GM12878 (cell line): ENCODE data around the gene MSL3B.

Experiments used
- ATAC-seq: fragments of 200-7000 bp; cut with Tn5 transposase; 3 replicates; pipeline ENCODE4 v1.9.1; 2020; ENCODE audit warnings: mild to moderate bottlenecking, moderate library complexity
- BruUV-seq: library from RNA; stranded (reverse); fragments of 400-500 nt; replicated peaks from 2 replicates; lab custom pipeline; 2021; lab: Mats Ljungman, UMichigan
- CTCF ChIA-PET: fragments of 300-600 bp; sonication (Branson Sonifier 250); formaldehyde crosslinking; extraction: SDS; loops from one replicate; lab custom pipeline; 2021; ENCODE audit warnings: inconsistent platforms; lab: Yijun Ruan, JAX
- POLR2A ChIA-PET: fragments of 350-600 bp; formaldehyde crosslinking; extraction: SDS; loops from one replicate; lab custom pipeline; 2021; ENCODE audit warnings: inconsistent platforms; lab: Charles Lee
- RAD21 ChIA-PET: fragments of 300-600 bp; sonication (Branson Sonifier 250); formaldehyde crosslinking; loops from one replicate; lab custom pipeline; 2023; ENCODE audit warnings: antibody characterized with exemption; ENCODE audit not compliant: unreplicated experiment; lab: Charles Lee
- SMC1A ChIA-PET: fragments of 300-600 bp; sonication (Branson Sonifier 250); formaldehyde crosslinking; loops from one replicate; lab custom pipeline; 2023; ENCODE audit not compliant: unreplicated experiment, uncharacterized antibody; lab: Charles Lee
- DNase-seq: peaks from one replicate; pipeline ENCODE4 v3.0.0-alpha.2; 2011; ENCODE audit warnings: low read depth, low spot score
- FAIRE-seq: peaks from 3 replicates; lab custom pipeline; 2011; peaks lifted over from hg19 to GRCh38; lab: Jason Lieb, UNC
- H2AFZ ChIP-seq: 2 replicates; pipeline ENCODE4 v1.6.0; 2011; ENCODE audit warnings: low read depth, low read length, control low read depth; ENCODE audit not compliant: control insufficient read depth
- H3K27ac ChIP-seq: 2 replicates; pipeline ENCODE4 v1.5.1; 2011; ENCODE audit warnings: control low read depth; ENCODE audit not compliant: control insufficient read depth, insufficient read depth
- H3K27me3 ChIP-seq, 2 experiments: replicated peaks in 1 of 2; 2 replicates each; pipeline versions ENCODE4 v1.6.0 to v1.6.1; 2011; ENCODE audit warnings: low read length in 1 of 2; ENCODE audit not compliant: control insufficient read depth in 2 of 2, insufficient read depth in 2 of 2
- H3K36me3 ChIP-seq, 2 experiments: 2 replicates each; pipeline ENCODE4 v1.5.1; 2011; ENCODE audit warnings: low read length in 1 of 2; ENCODE audit not compliant: control insufficient read depth in 2 of 2, insufficient read depth in 2 of 2
- H3K4me1 ChIP-seq: 2 replicates; pipeline ENCODE4 v1.6.1; 2011; ENCODE audit warnings: mild to moderate bottlenecking, low read length, moderate library complexity, mixed read lengths; ENCODE audit not compliant: control insufficient read depth, insufficient read depth
- H3K4me2 ChIP-seq: 2 replicates; pipeline ENCODE4 v1.6.0; 2011; ENCODE audit warnings: control low read depth; ENCODE audit not compliant: control insufficient read depth, insufficient read depth
- H3K4me3 ChIP-seq: fragments of 200-600 bp; sonication (generic); 2 replicates; pipeline ENCODE4 v1.5.1; 2016
- H3K79me2 ChIP-seq: 2 replicates; pipeline ENCODE4 v1.6.0; 2011; ENCODE audit warnings: low read length; ENCODE audit not compliant: control insufficient read depth, insufficient read depth
- H3K9ac ChIP-seq: 2 replicates; pipeline ENCODE4 v1.8.0; 2011; ENCODE audit warnings: low read length, control low read depth, mixed read lengths; ENCODE audit not compliant: control insufficient read depth, insufficient read depth
- H3K9me3 ChIP-seq: replicated peaks from 3 replicates; pipeline ENCODE4 v1.5.1; 2011; ENCODE audit warnings: mild to moderate bottlenecking, low read length; ENCODE audit not compliant: control insufficient read depth, insufficient read depth
- H4K20me1 ChIP-seq: 2 replicates; pipeline ENCODE4 v1.6.0; 2011; ENCODE audit not compliant: control insufficient read depth, insufficient read depth
- BCL11A ChIP-seq: IDR thresholded peaks from 2 replicates; pipeline ENCODE4 v1.6.1; 2011; ENCODE audit warnings: low read depth, low read length
- HDAC6 ChIP-seq: fragments of 200-600 bp; sonication (generic); IDR thresholded peaks from one replicate; pipeline ENCODE4 v1.8.0; 2017; ENCODE audit warnings: antibody characterized with exemption; ENCODE audit not compliant: unreplicated experiment
- MEF2B ChIP-seq: fragments of 450-650 bp; IDR thresholded peaks from 2 replicates; pipeline ENCODE4 v1.6.1; 2018; ENCODE audit warnings: mild to moderate bottlenecking, moderate library complexity; ENCODE audit not compliant: partially characterized antibody, poor library complexity, severe bottlenecking
- MLLT1 ChIP-seq: fragments of 450-650 bp; IDR thresholded peaks from 2 replicates; pipeline ENCODE4 v1.6.1; 2016; ENCODE audit warnings: mild to moderate bottlenecking
- POLR2AphosphoS2 ChIP-seq: IDR thresholded peaks from 2 replicates; pipeline ENCODE4 v1.6.1; 2011; ENCODE audit warnings: low read depth, mild to moderate bottlenecking, low read length, improper control_type of control experiment, moderate library complexity
- RAD51 ChIP-seq: fragments of 450-650 bp; IDR thresholded peaks from 2 replicates; pipeline ENCODE4 v1.6.1; 2016; ENCODE audit warnings: moderate library complexity, mild to moderate bottlenecking, inconsistent platforms
- SRF ChIP-seq, 2 experiments: IDR thresholded peaks; 2 replicates each; pipeline ENCODE4 v1.6.1; 2011; ENCODE audit warnings: low read depth in 2 of 2, low read length in 2 of 2, mild to moderate bottlenecking in 1 of 2, moderate library complexity in 1 of 2
- SUZ12 ChIP-seq: fragments of 200-600 bp; sonication (generic); IDR thresholded peaks from one replicate; pipeline ENCODE4 v1.6.1; 2018; ENCODE audit warnings: antibody characterized with exemption, mild to moderate bottlenecking; ENCODE audit not compliant: unreplicated experiment
- ZBED1 ChIP-seq: IDR thresholded peaks from 2 replicates; pipeline ENCODE4 v1.6.1; 2016; ENCODE audit warnings: borderline replicate concordance
- ZNF217 ChIP-seq: fragments of 450-650 bp; IDR thresholded peaks from 2 replicates; pipeline ENCODE4 v1.6.1; 2017; ENCODE audit warnings: antibody characterized with exemption, mild to moderate bottlenecking
- ZSCAN29 ChIP-seq: fragments of 450-650 bp; IDR thresholded peaks from 2 replicates; pipeline ENCODE4 v1.6.1; 2017; ENCODE audit warnings: mild to moderate bottlenecking, moderate library complexity
- ZZZ3 ChIP-seq: IDR thresholded peaks from 2 replicates; pipeline ENCODE4 v1.6.1; 2011; ENCODE audit warnings: low read depth; ENCODE audit not compliant: control insufficient read depth, insufficient read length
- WGBS: methylation state at CpG from one replicate; pipeline ENCODE4 v1.1.6; 2016; ENCODE audit warnings: low lambda C conversion rate; ENCODE audit not compliant: insufficient replicate concordance, insufficient coverage; ENCODE audit errors: missing lambda C conversion rate; 5-methylcytosine and 5-hydroxymethylcytosine counted together
- in situ Hi-C: fragments of 300-500 bp; cut with MboI; formaldehyde crosslinking; loops from 9 replicates; pipeline ENCODE4 v1.14.3; 2018; ENCODE audit warnings: mixed read lengths
- intact Hi-C: fragments of 100-400 bp; cut with micrococcal nuclease; formaldehyde crosslinking; loops from one replicate; pipeline ENCODE4 v1.14.2; 2022; ENCODE audit not compliant: unreplicated experiment
- TF ChIP-seq, protein P1 (sequence below): fragments of 450-650 bp; conservative IDR thresholded peaks from 2 replicates; pipeline ENCODE4 v1.6.1; 2017; ENCODE audit warnings: mild to moderate bottlenecking, moderate library complexity
- TF ChIP-seq, protein P2 (sequence below): fragments of 450-650 bp; IDR thresholded peaks from 2 replicates; pipeline ENCODE4 v1.6.1; 2017; ENCODE audit warnings: antibody characterized with exemption, mild to moderate bottlenecking, moderate library complexity

MSL3B gene

GRCh38 chr2:233905945-233906344 lies 37.8 kb upstream of the MSL3B start:
- no peak for FAIRE-seq
- no peaks in the 10 kb centered on the region for H3K36me3 ChIP-seq
- no peak for ATAC-seq
- no TSS peak for BruUV-seq
- no peaks in the 10 kb centered on the region for H4K20me1 ChIP-seq
- no peak for DNase-seq
- 49% methylated on average over 4 of the region's 4 CpGs for WGBS
- H3K4me2 ChIP-seq: no peak overlapping the region
- ChIA-PET CTCF (no interaction called here), RAD21 (no interaction called here), SMC1A (no interaction called here), POLR2A (no interaction called here)
- in situ Hi-C loops (no loop called here), intact Hi-C loops (no loop called here)
- no peak overlapping the region for H2AFZ ChIP-seq
- H3K27ac ChIP-seq: no peak overlapping the region
- no peaks in the 10 kb centered on the region for H3K4me1 ChIP-seq
- TF ChIP-seq ZZZ3 (no peak), HDAC6 (no peak), SUZ12 (no peak), MEF2B (no peak), ZBED1 (no peak), ZSCAN29 (no peak)
- no peaks in the 10 kb centered on the region for H3K27me3 ChIP-seq
- no peak overlapping the region for H3K4me3 ChIP-seq
- H3K9me3 ChIP-seq: no peaks in the 10 kb centered on the region
- H3K79me2 ChIP-seq: no peaks in the 10 kb centered on the region
- no peak overlapping the region for H3K9ac ChIP-seq

- FAIRE-seq: no peak
- ChIA-PET POLR2A (no interaction called here), SMC1A (no interaction called here), CTCF (no interaction called here), RAD21 (no interaction called here)
- Histone ChIP-seq H3K9me3 (no peaks in the 10 kb centered on the region), H4K20me1 (no peaks in the 10 kb centered on the region), H3K79me2 (no peaks in the 10 kb centered on the region), H3K27ac (no peak overlapping the region), H2AFZ (no peak overlapping the region), H3K9ac (no peak overlapping the region), H3K27me3 (no peaks in the 10 kb centered on the region), H3K4me2 (no peak overlapping the region), H3K4me1 (no peaks in the 10 kb centered on the region), H3K4me3 (no peak overlapping the region), H3K36me3 (no peaks in the 10 kb centered on the region)
- no peak for ATAC-seq
- in situ Hi-C loops (no loop called here), intact Hi-C loops (no loop called here)
- 11% methylated on average over 4 of the region's 4 CpGs for WGBS
- DNase-seq: no peak
- BruUV-seq: no TSS peak
- TF ChIP-seq SRF (IDR thresholded peaks at IDR 0.05; ENCODE audit: low read depth in 2 of 2, low read length in 2 of 2): no peak
- TF ChIP-seq MLLT1: no peak
- TF ChIP-seq POLR2AphosphoS2: no peak
- TF ChIP-seq, protein P1, sequence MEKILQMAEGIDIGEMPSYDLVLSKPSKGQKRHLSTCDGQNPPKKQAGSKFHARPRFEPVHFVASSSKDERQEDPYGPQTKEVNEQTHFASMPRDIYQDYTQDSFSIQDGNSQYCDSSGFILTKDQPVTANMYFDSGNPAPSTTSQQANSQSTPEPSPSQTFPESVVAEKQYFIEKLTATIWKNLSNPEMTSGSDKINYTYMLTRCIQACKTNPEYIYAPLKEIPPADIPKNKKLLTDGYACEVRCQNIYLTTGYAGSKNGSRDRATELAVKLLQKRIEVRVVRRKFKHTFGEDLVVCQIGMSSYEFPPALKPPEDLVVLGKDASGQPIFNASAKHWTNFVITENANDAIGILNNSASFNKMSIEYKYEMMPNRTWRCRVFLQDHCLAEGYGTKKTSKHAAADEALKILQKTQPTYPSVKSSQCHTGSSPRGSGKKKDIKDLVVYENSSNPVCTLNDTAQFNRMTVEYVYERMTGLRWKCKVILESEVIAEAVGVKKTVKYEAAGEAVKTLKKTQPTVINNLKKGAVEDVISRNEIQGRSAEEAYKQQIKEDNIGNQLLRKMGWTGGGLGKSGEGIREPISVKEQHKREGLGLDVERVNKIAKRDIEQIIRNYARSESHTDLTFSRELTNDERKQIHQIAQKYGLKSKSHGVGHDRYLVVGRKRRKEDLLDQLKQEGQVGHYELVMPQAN: no peak
- no peak for TF ChIP-seq RAD51
- TF ChIP-seq, protein P2, sequence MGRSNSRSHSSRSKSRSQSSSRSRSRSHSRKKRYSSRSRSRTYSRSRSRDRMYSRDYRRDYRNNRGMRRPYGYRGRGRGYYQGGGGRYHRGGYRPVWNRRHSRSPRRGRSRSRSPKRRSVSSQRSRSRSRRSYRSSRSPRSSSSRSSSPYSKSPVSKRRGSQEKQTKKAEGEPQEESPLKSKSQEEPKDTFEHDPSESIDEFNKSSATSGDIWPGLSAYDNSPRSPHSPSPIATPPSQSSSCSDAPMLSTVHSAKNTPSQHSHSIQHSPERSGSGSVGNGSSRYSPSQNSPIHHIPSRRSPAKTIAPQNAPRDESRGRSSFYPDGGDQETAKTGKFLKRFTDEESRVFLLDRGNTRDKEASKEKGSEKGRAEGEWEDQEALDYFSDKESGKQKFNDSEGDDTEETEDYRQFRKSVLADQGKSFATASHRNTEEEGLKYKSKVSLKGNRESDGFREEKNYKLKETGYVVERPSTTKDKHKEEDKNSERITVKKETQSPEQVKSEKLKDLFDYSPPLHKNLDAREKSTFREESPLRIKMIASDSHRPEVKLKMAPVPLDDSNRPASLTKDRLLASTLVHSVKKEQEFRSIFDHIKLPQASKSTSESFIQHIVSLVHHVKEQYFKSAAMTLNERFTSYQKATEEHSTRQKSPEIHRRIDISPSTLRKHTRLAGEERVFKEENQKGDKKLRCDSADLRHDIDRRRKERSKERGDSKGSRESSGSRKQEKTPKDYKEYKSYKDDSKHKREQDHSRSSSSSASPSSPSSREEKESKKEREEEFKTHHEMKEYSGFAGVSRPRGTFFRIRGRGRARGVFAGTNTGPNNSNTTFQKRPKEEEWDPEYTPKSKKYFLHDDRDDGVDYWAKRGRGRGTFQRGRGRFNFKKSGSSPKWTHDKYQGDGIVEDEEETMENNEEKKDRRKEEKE: no peak
- no peak for TF ChIP-seq BCL11A
- TF ChIP-seq ZNF217: no peak
These were observed 33.7 kb upstream of the MSL3B start for GRCh38 chr2:233901884-233902283.
